22Rv1 (cell line): ENCODE data around the gene SAMD8.

Experiments used
- ZFX ChIP-seq: fragments of 450-650 bp; IDR thresholded peaks from 2 replicates; pipeline ENCODE4 v1.6.1; 2017; ENCODE audit warnings: antibody characterized with exemption, borderline replicate concordance
- TF ChIP-seq, protein P1 (sequence below): fragments of 450-650 bp; IDR thresholded peaks from 2 replicates; pipeline ENCODE4 v1.5.1; 2017; ENCODE audit warnings: mild to moderate bottlenecking

DNA sequence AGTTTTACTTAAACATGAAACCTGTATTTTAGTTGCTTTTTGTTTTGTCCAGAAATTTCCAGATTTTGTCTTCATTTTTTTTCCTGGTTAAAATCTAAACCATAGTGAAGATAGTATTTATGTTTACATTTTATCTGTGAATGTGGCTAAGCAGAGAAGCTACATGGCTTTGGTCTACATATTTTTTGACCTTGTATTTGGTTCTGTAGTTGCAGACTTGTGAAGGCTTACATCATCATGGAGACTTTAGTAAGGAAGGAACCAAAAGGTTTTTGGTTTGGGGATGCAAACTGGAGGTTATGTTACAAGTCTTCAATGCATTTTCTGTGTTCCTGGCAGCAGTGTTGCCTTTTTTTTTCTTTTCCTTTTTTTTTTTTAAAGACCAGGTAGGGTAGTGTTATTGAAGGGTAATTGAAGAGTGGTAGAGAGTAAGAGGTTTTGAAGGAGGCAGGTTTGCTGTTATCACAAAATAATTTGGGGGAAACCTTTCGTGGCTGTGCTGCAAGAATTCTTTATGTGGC lies 68.3 kb downstream of the SAMD8 start:
- TF ChIP-seq, protein P1, sequence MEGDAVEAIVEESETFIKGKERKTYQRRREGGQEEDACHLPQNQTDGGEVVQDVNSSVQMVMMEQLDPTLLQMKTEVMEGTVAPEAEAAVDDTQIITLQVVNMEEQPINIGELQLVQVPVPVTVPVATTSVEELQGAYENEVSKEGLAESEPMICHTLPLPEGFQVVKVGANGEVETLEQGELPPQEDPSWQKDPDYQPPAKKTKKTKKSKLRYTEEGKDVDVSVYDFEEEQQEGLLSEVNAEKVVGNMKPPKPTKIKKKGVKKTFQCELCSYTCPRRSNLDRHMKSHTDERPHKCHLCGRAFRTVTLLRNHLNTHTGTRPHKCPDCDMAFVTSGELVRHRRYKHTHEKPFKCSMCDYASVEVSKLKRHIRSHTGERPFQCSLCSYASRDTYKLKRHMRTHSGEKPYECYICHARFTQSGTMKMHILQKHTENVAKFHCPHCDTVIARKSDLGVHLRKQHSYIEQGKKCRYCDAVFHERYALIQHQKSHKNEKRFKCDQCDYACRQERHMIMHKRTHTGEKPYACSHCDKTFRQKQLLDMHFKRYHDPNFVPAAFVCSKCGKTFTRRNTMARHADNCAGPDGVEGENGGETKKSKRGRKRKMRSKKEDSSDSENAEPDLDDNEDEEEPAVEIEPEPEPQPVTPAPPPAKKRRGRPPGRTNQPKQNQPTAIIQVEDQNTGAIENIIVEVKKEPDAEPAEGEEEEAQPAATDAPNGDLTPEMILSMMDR, result no peak
- TF ChIP-seq ZFX, result no peak
